HG03139 (cell line): ENCODE data around the gene DPYSL4.

Experiments
- ATAC-seq: cut with Tn5 transposase; IDR thresholded peaks from one replicate; pipeline ENCODE4 v1.9.1; 2021; ENCODE audit not compliant: unreplicated experiment

The DPYSL4 gene

DNA sequence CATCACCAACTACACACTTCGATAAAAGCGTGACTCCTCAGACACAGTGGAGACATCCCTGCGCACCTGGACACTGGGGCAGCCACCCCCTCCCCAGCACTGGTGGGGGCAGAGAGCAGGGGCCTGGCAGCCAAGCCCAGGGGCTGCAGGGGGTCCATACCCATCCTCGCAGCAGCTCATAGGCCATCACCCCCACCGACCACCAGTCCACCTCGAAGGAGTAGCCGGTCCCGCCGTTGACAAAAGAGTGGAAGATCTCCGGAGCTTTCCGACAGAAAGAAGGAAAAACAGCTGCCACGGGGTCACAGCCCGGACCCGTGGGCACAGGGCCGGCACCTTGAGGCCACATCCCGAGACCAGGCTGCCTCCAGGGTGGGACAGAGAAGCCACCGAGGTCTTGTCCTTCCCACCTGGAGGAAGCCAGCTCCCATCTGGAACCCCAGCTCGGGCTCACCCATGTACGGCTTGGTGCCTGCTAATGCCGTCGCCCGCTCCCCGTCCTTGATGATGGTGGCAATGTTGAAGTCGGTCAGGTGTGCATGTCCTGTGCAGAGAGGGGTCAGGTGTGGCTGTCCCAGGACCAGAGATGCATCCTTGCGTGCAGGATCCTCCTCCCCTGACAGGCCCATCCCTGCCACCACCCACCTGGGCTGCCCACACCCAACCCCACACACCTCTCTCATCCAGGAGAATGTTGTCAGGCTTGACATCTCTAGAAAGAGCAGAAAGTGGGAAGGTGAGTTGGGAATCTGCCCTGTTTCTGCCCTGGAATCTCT is 38.5 kb downstream of the DPYSL4 start:
- ATAC-seq = no peak

DNA sequence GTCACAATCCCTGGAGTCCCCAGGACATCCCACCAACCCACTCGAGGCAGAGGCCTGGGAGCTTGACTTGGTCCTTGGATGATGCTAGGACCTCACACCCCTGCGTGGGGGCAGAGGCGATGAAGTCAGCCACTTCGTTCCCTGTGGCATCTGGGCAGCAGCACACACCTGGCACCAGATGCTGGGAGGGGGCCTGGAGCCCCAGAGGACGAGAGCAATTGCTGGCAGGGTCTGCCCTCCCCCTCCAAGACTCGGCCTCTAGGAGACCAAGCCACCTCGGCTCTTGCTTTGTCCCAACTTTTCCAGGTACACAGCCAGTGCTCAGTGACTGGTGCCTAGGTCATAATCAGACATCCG is 39.1 kb downstream of the DPYSL4 start:
- ATAC-seq = no peak

DNA sequence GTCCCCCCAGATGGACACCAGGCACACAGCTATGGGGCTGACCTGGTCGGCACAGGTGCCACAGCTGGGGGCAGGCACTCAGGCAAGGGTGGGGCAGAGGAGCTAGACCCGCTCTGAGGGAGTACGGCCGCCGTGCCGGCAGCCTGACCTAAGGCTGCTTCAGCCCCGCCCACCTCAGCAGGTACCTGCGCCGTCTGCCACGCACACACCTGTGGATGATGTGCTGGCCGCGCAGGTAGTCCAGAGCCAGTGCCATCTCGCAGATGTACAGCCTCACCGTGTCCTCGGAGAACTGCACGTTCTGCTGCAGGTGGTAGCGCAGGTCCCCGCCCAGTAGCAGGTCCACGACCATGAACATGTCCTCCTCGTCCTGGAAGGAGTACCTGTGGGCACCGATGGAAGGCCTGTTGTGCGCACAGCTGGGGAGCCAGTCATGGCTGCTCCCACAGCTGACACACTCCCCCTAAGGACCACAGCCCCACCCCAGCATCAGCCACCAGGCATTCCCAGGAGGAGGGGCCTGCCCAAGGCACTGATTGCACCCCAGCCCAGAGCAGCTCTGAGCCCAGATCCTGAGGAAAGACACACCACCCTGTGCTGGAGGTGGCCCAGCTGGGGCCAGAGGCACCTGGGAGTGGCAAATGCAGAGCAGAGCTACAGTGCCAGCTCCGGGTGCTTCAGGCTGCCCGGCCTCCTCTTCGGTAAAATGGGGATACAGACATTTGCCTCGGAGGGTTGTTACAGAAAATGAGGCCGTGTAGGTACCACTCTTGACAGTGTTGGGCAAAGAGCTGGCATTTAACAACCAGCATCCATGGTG is 40.0 kb downstream of the DPYSL4 start:
- no peak for ATAC-seq

DNA sequence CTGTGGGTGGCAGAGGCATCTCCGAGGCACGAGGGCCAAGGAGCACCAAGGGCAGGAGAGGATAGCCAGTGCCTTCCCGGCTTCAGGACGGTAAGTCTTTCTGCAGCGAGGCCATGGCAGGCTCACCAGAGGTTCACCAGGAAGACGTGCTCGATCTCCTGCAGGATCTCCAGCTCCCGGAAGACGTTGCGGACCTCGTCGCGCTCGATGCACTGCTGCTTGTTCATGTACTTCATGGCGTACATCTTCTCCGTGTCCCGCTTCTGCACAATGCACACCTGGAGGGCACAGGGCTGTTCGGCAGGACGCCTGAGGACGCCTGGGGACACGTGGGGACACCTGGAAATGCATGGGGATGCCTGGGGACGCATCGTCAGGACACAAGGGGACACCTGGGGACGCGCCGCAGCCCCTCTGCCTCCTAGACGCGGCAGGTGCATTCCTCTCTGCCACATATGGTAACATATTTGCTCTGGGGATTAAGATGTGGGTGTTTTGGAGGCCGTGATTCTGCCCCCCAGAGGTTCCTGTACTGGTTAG is 41.2 kb downstream of the DPYSL4 start:
- no peak for ATAC-seq

DNA sequence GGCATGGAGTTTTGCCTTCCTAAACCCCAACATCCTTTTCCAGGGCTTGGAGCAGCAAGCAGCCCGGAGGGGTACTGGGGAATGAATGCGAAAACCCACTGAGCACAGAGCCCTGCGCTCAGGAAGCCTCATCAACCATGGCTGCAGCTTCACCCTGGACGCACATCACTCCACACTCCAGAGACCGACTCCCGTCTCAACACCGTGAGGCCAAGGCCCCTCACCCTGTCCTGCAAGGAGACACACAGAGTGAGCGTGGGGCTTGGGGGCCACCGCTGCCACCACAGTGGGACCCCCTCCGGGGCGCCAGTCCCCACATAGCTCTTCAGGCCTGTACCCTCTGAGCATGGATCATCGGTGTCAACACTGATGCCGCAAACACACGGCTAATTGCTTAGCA is 41.9 kb downstream of the DPYSL4 start:
- ATAC-seq = no peak

DNA sequence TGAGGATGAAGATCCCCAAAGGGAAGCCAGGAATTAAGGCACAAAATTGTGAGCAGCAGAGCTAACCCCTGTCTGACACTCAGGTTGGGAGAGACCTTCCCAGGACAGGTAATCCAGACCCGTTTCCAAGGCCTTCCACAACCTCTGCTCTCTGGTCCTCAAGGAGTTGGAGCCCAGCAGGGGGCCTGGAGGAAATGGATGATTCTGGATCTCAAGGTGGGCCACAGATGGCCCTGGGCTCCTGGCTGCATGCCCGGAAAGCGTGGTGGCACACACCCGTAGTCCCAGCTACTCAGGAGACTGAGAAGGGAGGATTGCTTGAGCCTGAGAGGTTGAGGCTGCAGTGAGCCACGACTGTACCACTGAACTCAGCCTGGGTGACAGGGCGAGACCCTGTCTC is 42.3 kb downstream of the DPYSL4 start:
- no peak for ATAC-seq

DNA sequence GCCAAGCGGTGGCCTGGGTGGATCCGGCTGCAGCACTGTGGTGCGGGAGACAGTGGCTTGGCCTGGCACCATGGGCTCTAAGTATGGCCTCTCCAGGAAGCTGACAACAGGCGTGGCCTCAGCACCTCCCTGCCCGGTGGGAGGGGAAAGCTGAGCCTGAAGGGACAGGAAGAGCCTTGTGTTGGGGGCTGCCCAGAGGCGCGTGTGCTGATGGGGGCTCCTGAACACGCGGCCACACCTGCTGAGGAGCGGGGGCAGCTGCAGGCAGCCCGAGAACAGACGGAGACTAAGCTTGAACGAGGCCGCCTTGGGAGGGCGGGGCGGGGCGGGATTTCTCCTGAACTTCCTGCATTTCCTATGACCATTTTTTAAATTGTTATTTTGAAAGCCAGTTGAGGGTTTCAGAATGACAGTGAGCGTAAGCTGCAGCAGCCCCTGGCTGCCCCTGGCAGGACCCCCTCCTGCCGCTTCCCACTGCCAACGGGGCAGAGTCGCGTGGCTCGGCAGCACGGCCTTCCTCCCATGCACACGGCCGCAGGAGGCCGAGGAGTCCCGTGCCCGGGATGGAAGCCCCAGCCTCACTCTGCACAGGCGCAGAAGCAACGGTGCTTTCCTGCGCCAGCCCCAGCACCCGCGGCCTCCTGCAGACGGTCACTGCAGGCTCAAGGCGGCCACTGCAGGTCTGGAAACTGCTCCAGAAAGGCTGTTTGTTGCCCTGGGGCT is 43.2 kb downstream of the DPYSL4 start:
- peak; percentile 60 for ATAC-seq

DNA sequence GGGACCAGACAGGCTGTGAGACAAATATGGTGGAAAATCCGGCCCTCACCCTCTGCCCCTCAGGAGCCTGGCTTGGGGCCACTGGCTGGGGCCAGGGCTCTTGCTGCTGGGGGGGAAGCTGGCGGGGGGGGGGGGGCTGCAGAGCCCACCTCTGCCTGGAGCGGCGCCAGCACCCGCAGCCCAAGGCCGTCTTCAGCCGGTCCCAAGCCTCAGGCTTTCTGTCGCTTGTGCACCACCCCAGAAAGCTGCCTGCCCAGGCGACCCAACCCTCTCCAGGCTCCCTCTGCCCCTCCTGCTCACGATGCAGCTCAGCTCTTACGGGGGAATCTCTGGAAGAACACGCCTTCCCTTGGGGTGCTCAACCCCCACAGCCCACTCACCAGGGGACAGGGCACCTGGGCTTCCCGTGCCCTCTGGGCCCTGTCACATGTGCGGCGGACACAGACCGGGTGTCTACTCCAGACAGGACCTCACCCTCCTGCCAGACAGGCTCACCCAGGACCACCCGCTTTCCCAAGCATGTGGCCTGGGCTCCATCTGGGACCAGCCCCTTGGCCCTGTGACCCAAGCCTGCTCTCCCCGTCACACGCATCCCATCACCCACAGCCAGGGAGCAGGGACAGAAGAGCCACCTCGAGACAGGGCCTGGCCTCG is 43.9 kb downstream of the DPYSL4 start:
- no peak for ATAC-seq

DNA sequence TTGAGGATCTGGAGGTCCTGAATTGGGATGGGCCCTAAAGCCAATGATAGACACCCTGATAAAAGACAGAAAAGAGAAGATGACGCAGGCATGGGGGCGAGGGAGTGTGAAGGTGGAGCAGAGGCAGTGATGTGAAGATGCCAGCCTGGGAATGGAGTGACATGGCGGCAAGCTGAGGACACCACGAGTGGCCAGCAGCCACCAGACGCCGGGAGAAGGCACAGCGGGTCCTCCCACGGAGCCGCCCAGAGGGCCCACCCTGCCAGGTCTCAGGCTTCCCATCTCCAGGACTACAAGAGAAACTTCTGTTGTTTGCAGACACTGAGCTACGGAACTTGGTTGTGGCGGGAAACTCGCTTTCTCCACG is 44.9 kb downstream of the DPYSL4 start:
- ATAC-seq = no peak

DNA sequence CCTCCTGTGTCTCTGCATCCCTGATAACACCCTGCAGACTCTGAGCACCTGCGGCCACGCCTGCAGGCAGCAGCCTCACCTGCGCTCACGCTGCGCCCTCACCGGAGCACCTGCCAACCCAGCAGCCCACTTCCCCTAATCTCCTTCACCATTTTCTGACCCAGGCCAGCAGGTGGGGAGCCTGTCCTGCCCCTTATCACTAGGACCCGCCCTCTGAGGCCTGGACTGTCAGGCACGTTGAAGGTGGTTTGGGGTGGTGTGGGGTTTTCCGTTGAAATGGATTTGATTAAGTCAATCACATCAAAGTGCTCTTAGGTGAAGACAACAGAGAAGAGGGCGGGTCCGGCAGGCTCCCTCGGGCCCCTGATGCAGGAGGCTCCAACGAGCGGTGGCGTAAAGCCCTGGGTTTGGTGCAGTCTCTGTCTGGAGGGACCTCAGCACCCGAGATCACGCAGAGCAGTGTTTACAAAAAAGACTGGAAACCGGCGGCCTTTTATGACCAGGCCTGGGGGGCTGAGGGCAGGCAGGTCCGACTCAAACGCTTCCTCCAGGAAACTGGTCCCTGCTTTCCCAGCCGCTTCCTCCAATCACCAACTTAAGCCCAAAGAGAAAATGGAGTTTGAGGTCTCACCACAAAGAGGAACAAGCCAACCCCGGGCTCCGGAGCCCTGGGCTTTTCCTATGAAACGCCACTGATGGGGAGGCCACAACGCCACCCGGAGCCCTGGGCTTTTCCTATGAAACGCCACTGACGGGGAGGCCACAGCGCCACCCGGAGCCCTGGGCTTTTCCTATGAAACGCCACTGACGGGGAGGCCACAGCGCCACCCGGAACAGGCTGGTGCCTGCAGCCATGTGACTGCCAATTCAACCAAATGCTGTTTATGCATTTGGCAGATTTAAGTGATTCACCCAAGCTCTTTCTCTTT is 45.5 kb downstream of the DPYSL4 start:
- no peak for ATAC-seq

DNA sequence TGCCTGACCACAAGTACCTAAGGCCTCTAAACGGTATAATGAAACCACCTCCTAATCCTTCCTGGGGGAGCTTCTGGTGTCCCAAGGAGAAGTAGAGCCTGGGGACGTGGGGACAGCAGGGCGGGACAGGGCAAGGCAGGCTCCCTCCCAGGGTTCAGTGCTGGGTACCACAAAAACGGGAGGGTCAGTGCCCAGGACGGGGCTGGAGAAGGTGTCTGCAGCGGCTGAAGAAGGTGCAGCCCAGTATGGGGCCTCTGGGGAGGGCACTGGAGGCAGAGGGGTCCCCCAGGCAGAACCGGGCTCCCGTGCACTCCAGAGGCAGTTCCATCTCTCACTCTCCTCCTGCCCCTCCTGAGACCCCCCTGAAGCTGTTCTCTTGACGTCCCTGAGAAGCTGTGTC is 46.2 kb downstream of the DPYSL4 start:
- ATAC-seq = no peak

DNA sequence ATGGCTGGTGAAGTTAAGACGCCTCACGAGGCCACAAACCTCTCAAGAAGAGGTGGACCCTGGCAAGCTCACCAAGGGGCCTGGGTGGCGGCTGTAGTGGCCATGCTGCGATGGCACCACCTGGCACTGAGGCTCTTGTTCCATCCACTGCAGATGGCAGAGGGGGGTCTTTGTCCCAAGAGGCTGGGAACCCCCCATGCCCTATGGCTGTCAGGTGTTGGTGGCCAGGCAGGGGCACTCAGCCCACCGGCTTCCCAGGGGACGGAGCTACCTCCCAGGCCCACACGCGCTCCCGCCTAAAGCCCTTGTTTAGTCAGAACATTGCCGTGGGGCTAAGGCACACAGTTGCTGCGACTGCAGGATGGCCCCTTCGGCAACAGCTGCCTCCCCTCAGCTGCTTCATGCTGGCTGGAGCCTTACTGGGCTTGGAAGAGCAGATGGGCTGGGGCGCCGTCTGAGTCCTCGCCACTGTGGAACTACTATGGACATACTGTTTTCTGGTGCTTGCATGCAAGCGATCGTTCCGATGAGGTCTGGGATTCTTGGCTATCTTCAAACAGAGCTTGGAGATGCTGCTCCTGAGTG is 46.8 kb downstream of the DPYSL4 start:
- ATAC-seq = no peak

DNA sequence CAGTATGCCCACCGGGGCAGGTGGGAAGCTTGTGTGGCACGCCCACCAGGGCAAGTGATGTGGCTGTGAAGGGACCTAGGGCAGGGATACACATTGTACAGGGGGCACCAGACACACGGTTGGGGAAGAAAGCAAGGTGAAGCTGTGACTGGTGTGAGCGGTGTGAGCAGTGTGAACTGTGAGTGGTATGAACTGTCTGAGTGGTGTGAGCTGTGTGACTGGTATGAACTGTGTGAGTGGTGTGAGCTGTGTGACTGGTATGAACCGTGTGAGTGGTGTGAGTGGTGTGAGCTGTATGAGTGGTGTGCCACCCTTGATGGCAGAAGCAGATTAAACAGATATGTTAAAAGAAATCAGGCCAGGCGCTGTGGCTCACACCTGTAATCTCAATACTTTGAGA is 48.1 kb downstream of the DPYSL4 start:
- no peak for ATAC-seq

DNA sequence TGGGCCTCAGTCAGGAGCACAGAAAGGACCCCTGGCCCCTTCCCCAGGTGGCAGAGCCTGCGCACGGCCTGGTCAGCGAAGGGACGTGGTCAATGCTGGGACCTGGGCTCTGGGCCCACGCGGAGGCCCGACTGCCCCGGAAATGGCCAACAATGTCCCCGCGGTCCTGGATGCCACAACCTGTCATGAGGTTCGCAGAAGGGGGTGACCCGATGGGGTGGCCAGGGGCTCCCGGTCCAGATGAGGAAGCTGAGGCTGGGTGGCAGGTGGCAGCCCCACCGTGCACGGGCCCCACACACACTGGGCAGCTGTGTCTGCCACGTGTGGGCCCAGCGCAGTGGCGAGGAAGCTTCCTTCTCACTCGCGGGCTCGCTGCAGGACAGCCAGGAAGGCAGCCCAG is 49.4 kb downstream of the DPYSL4 start:
- ATAC-seq = no peak

DNA sequence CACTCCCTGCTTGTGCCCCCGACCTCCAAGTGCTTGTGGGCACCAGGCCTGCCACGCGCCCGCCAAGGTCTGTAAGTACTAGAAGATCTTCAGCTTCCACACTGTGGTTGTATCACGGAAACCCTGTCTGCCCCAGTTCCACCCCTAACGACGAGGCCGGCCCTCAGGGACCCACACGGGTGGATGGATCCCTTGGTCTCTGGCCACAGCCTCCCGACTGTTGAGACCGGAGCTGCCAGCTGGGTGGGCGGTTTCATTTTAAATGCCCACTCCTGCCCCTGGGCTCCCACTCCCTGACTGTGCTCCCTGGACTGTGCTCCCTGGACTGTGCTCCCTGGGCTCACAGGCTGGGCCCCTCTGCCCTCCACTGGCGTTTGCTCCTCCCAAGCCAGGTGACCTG is 50.1 kb downstream of the DPYSL4 start:
- no peak for ATAC-seq

DNA sequence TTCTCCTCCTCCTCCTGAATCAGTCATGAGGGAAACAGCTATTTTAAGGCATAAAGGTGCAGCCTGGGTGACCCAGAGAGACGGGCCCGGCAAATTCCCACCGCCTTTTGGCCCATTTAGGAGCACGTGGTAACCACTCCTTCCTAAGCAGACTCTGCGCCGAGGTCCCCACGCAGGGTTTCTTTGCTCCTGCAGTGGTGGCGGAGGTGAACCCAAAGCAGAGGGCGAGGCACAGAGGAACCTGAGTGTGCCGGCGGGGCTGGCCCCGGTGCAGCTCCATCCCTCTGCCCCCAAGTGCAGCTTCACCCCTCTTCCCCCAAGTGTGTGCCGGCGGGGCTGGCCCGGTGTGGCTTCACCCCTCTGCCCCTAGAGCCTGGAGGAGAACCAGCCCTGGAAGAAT is 50.6 kb downstream of the DPYSL4 start:
- no peak for ATAC-seq

DNA sequence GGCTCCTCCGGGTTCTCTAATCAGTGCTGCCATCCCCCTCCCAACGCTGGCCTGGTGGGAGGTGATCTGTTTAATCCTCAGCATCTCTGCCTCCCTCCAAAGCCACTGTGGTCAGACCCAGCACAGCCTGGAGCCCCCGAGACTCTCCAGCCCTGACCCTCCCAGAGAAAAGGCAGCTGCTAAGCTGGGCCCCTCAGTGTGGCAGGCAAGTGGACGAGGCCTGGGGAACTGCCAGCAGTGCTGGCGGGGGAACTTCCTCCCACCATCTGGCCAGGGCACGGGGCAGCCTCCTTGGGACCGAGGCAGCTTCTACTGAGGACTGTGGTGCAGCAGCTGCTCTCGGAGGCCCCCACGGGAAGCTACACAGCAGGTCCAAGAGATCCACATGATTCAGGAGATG is 51.1 kb downstream of the DPYSL4 start:
- ATAC-seq = no peak

DNA sequence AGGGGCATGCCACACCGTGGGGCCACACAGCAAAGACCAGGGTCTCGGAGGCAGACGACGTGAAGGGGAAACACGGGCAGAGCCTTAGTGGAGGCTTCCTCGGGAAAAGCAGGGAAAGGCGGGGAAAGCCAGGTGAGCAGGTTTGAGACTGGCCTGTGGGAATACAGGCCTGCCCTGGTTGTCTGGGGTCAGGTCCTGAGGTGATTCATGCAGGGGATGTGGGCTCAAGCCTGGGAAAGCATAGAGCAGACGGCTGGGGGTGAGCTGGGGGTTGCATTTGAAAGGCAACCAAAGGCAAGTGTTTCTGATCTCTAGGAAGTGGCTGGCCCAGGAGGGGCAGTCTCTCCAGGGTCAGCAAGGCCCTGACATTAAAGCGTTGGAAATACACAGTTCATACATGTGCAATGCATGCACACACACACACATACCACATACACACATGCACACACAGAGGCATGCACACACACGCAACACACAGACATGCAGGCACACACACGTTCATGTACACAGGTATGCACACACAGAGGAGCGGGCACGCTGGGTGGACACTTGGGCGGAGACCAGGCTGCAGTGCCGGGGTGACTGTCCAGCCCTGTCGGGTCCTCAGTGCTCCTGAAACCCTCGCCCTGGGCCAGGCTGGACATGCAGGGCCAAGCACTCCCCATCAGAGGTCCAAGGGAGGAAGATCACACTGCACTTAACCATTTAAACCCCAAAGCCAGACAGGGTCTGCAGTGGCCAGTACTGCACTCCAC is 51.8 kb downstream of the DPYSL4 start:
- ATAC-seq = no peak
